NCI-H345 (cell line): Measurements from ENCODE around the gene MYMX.
A peak's percentile ranks its signal among the peaks of the same experiment; 100 is the strongest.

Experiments
- DNase-seq: peaks from one replicate; lab custom pipeline; 2025; lab: John Stamatoyannopoulos, UW

The MYMX gene

GRCh38 chr6:44264154-44265006 is 47.7 kb downstream of the MYMX start:
- DNase-seq = no peak

- DNase-seq = peak; percentile 87
Measured at GRCh38 chr6:44265007-44265721, 48.4 kb downstream of the MYMX start, which contains the start of gene NFKBIE. NFKBIE (minus strand) TSS chr6:44265551; CDS start chr6:44265346, 205 bp downstream.

GRCh38 chr6:44265722-44266233 is 49.1 kb downstream of the MYMX start:
- DNase-seq = no peak

GRCh38 chr6:44266347-44266746 is 49.6 kb downstream of the MYMX start:
- no peak for DNase-seq

GRCh38 chr6:44267252-44267651 is 50.5 kb downstream of the MYMX start:
- DNase-seq = no peak
